Measurements from ENCODE around the gene RPL12.
A peak's percentile ranks its signal among the peaks of the same experiment; 100 is the strongest.

The RPL12 gene

GRCh38 chr9:127450830-127451607 is at the start of gene RPL12, which contains the start of gene LRSAM1:
Gene RPL12, minus strand, starts transcription at chr9:127451406. Its CDS starts 89 bp downstream, at chr9:127451317.
Gene LRSAM1, plus strand, starts transcription at chr9:127451510. Its CDS starts 3,018 bp downstream, at chr9:127454528.
- TF ChIP-seq CTCF (IDR thresholded peaks at IDR 0.05) = no peak
- Histone ChIP-seq H3K9me3 (no peaks in the 10 kb centered on the region), H3K27me3 (no peaks in the 10 kb centered on the region), H3K4me3 (peak within 1 kb of the TSS; percentile 70 to 89), H3K4me1 (peaks cover 0 to 35% (median 30%) of the 10 kb centered on the region in 4 donors), H3K36me3 (peaks cover 31 to 49% (median 42%) of the 10 kb centered on the region in 3 donors), H3K27ac (peak within 1 kb of the TSS; percentile 89 to 97)
- intact Hi-C loops (cut with DNase I; ENCODE audit: low total_unique reads) = no loop called here
- DNase-seq = peak; percentile 94 to 98

- Histone ChIP-seq H3K4me3 (no peak overlapping the region), H3K27me3 (no peaks in the 10 kb centered on the region), H3K9me3 (no peaks in the 10 kb centered on the region), H3K4me1 (peaks cover 0 to 10% (median 6%) of the 10 kb centered on the region in 4 donors), H3K36me3 (peaks cover 36 to 91% (median 60%) of the 10 kb centered on the region in 3 donors), H3K27ac (no peak overlapping the region)
- no peak for TF ChIP-seq CTCF (IDR thresholded peaks at IDR 0.05)
- intact Hi-C loops (cut with DNase I; ENCODE audit: low total_unique reads) = loop anchor here (5.0 kb wide), 2 partner anchors 221 to 421 kb away; no protein-coding TSS in a partner anchor
- no peak for DNase-seq
Observed at GRCh38 chr9:127500862-127501261, 49.7 kb upstream of the RPL12 start.

GRCh38 chr9:127500399-127500798 is 49.2 kb upstream of the RPL12 start:
- Histone ChIP-seq H3K9me3 (no peaks in the 10 kb centered on the region), H3K27me3 (no peaks in the 10 kb centered on the region), H3K27ac (no peak overlapping the region), H3K36me3 (peaks cover 36 to 90% (median 60%) of the 10 kb centered on the region in 3 donors), H3K4me1 (peaks cover 0 to 13% (median 10%) of the 10 kb centered on the region in 4 donors), H3K4me3 (no peak overlapping the region)
- no peak for TF ChIP-seq CTCF (IDR thresholded peaks at IDR 0.05)
- intact Hi-C loops (cut with DNase I; ENCODE audit: low total_unique reads) = loop anchor here (5.0 kb wide), 2 partner anchors 222 to 422 kb away; no protein-coding TSS in a partner anchor
- DNase-seq = no peak

GRCh38 chr9:127498298-127498697 is 47.1 kb upstream of the RPL12 start:
- peaks cover 33 to 80% (median 53%) of the 10 kb centered on the region in 3 donors for H3K36me3 ChIP-seq

GRCh38 chr9:127497656-127498290 is 46.6 kb upstream of the RPL12 start:
- intact Hi-C loops (cut with DNase I; ENCODE audit: low total_unique reads) = no loop called here
- TF ChIP-seq CTCF (IDR thresholded peaks at IDR 0.05) = no peak
- Histone ChIP-seq H3K4me1 (peaks cover 0 to 20% (median 13%) of the 10 kb centered on the region in 4 donors), H3K27me3 (no peaks in the 10 kb centered on the region), H3K9me3 (no peaks in the 10 kb centered on the region), H3K4me3 (no peak overlapping the region), H3K36me3 (peaks cover 28 to 80% (median 53%) of the 10 kb centered on the region in 3 donors), H3K27ac (no peak overlapping the region)
- DNase-seq = no peak

More at GRCh38 chr9:127498298-127498697, 47.1 kb upstream of the RPL12 start:
- no peak for DNase-seq
- peaks cover 0 to 20% (median 13%) of the 10 kb centered on the region in 4 donors for H3K4me1 ChIP-seq
- H3K9me3 ChIP-seq = no peaks in the 10 kb centered on the region
- TF ChIP-seq CTCF (IDR thresholded peaks at IDR 0.05) = no peak
- H3K4me3 ChIP-seq = no peak overlapping the region
- H3K27ac ChIP-seq = no peak overlapping the region
- intact Hi-C loops (cut with DNase I; ENCODE audit: low total_unique reads) = no loop called here
- H3K27me3 ChIP-seq = no peaks in the 10 kb centered on the region
